Keratinocyte (primary cell): ENCODE data around the gene GOSR1.

ENCODE experiments used
- EZH2 ChIP-seq: IDR thresholded peaks from one replicate; pipeline ENCODE4 v1.6.1; 2012; ENCODE audit warnings: inconsistent platforms, mild to moderate bottlenecking, low read length, moderate library complexity
- TF ChIP-seq, protein P1 (sequence below), 3 experiments: IDR thresholded peaks in 1 of 3; conservative IDR thresholded peaks in 1 of 3; optimal IDR thresholded peaks in 1 of 3; 2 replicates in 2 of 3; 3 replicates in 1 of 3; pipeline versions ENCODE3 to v1.5.1; 2011; ENCODE audit warnings: low read length in 3 of 3, mild to moderate bottlenecking in 3 of 3, moderate library complexity in 2 of 3, control low read depth in 1 of 3, inconsistent platforms in 1 of 3; ENCODE audit not compliant: insufficient read depth in 2 of 3; ENCODE audit errors: extremely low read depth in 1 of 3

DNA sequence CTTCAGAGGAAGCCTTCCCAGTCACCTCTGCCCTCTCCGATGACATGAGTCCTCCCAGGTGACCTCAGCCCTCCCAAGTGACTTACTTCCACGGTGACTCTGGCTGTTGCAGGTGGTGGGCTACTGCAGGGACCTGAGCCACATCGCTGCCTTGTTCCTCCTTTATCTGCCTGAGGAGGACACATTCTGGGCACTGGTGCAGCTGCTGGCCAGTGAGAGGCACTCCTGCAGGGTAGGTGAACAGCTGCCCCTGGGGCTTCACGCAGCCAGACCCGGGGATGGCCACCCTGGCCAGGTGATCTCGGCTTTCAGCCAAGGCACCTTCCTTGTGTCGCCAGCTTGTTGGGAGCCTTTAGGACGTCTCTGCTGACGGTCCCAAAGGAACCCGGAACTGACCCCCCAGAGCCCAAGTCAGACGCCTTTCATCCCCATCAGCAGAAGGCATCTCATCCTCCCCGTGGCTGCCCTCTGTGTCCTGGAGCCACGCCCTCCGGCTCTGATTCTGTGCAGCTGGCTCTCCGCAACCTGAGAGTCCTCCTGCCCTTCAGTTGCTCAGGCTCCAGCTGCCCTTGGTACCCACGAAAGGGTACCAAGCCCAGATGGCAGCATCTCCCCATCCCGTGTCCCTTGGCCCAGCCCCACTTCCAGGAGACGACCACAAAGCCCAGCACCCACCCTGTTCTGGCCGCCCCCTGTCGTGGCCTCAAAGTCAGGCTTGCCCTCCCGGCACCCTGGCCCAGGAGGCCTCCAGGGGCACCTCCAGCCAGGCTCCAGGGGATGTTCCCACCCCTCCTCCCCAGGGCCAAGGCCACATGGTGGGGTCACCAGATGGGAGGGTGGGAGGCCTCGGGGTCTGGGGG is 81.7 kb downstream of the GOSR1 start:
- TF ChIP-seq, protein P1, sequence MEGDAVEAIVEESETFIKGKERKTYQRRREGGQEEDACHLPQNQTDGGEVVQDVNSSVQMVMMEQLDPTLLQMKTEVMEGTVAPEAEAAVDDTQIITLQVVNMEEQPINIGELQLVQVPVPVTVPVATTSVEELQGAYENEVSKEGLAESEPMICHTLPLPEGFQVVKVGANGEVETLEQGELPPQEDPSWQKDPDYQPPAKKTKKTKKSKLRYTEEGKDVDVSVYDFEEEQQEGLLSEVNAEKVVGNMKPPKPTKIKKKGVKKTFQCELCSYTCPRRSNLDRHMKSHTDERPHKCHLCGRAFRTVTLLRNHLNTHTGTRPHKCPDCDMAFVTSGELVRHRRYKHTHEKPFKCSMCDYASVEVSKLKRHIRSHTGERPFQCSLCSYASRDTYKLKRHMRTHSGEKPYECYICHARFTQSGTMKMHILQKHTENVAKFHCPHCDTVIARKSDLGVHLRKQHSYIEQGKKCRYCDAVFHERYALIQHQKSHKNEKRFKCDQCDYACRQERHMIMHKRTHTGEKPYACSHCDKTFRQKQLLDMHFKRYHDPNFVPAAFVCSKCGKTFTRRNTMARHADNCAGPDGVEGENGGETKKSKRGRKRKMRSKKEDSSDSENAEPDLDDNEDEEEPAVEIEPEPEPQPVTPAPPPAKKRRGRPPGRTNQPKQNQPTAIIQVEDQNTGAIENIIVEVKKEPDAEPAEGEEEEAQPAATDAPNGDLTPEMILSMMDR (optimal IDR thresholded peaks at IDR 0.05 in 1 of 3, IDR thresholded peaks at IDR 0.05 in 1 of 3, conservative IDR thresholded peaks at IDR 0.05 in 1 of 3; ENCODE audit: extremely low read depth in 1 of 3, insufficient read depth in 2 of 3, low read length in 3 of 3), result no peak
- TF ChIP-seq EZH2, result no peak
